H1 (cell line): ENCODE results near the gene NOLC1. TPM values are rescaled to one million over a fixed set of nuclear protein-coding genes. Genes with fewer than 3 reads are reported as not detected.

ENCODE experiments used
- EP300 ChIP-seq, 2 experiments: IDR thresholded peaks; 1 replicate in 1 of 2; 2 replicates in 1 of 2; pipeline ENCODE4 v1.6.1; 2011 to 2012; ENCODE audit warnings: low read depth in 2 of 2, low read length in 2 of 2, mild to moderate bottlenecking in 2 of 2, borderline replicate concordance in 1 of 2, inconsistent platforms in 1 of 2, moderate library complexity in 1 of 2
- SUZ12 ChIP-seq: fragments of 200-600 bp; sonication (generic); IDR thresholded peaks from 2 replicates; pipeline ENCODE4 v1.6.1; 2012; ENCODE audit warnings: mild to moderate bottlenecking, inconsistent platforms, low read length, moderate library complexity, mixed read lengths
- TAF7 ChIP-seq: optimal IDR thresholded peaks from 2 replicates; pipeline ENCODE3; 2011; ENCODE audit warnings: low read depth, mild to moderate bottlenecking, inconsistent platforms, low read length, moderate library complexity, borderline replicate concordance
- polyA plus RNA-seq, 7 experiments: library from polyadenylated mRNA; depleted of rRNA in 3 of 7; stranded (reverse) in 5 of 7; unstranded in 2 of 7; fragments of >200 nt in 5 of 7; fragments of 200-250 nt in 2 of 7; gene quantifications; 1 replicate in 5 of 7; 2 replicates in 1 of 7; 4 replicates in 1 of 7; pipeline versions ENCODE4 v1.2.1 to v1.2.3, GENCODE V29; 2011 to 2013; ENCODE audit warnings: missing spikeins in 2 of 7, mixed read lengths in 2 of 7
- total RNA-seq: library from RNA; stranded (reverse); fragmentation: NEBNext Ultra II Directional; extraction: Animal tissue kit (Norgen Biotek cat#: 25700); gene quantifications from 2 replicates; pipeline ENCODE4 v1.2.1, GENCODE V29; 2021
- TF ChIP-seq, protein P1 (sequence below): IDR thresholded peaks from 2 replicates; pipeline ENCODE4 v1.6.1; 2012; ENCODE audit warnings: low read length, inconsistent platforms

Gene NOLC1
- total and polyA plus RNA-seq, 2 of the 8 experiments (the other 6 are each of a cell fraction or from before 2014, with no cell fraction given): 86.3 to 191 TPM

GRCh38 chr10:102157224-102157623 is 5.0 kb downstream of the NOLC1 start (continued):
- TF ChIP-seq EP300 (IDR thresholded peaks at IDR 0.05; ENCODE audit: borderline replicate concordance in 1 of 2, low read depth in 2 of 2, low read length in 2 of 2) (no peak), SUZ12 (no peak), TAF7 (no peak)
- TF ChIP-seq, protein P1, sequence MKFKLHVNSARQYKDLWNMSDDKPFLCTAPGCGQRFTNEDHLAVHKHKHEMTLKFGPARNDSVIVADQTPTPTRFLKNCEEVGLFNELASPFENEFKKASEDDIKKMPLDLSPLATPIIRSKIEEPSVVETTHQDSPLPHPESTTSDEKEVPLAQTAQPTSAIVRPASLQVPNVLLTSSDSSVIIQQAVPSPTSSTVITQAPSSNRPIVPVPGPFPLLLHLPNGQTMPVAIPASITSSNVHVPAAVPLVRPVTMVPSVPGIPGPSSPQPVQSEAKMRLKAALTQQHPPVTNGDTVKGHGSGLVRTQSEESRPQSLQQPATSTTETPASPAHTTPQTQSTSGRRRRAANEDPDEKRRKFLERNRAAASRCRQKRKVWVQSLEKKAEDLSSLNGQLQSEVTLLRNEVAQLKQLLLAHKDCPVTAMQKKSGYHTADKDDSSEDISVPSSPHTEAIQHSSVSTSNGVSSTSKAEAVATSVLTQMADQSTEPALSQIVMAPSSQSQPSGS: no peak
